Aorta (tissue), 5 donors: ENCODE measurements around the gene DUSP2. TPM values are rescaled to one million over a fixed set of nuclear protein-coding genes. Genes with fewer than 3 reads are reported as not detected.

ENCODE experiments used
- ATAC-seq: fragments of 200-7000 bp; cut with Tn5 transposase; one replicate; pipeline ENCODE4 v1.9.1; 2022; ENCODE audit warnings: moderate library complexity; ENCODE audit not compliant: low FRiP score
- DNase-seq, 2 donors: peaks; one replicate each; pipeline ENCODE4 v3.0.0-alpha.2; 2020
- H3K27ac ChIP-seq, 2 donors: one replicate each; pipeline ENCODE4 v1.5.1; 2013; ENCODE audit warnings: low read length in 2 of 2, mild to moderate bottlenecking in 2 of 2, moderate library complexity in 2 of 2, control low read depth in 1 of 2, inconsistent platforms in 1 of 2, low read depth in 1 of 2
- H3K27me3 ChIP-seq, 2 donors: one replicate each; pipeline ENCODE4 v1.6.1; 2013; ENCODE audit warnings: control low read depth in 1 of 2, low read length in 1 of 2, mild to moderate bottlenecking in 1 of 2, moderate library complexity in 1 of 2; ENCODE audit not compliant: insufficient read depth in 2 of 2, control insufficient read depth in 1 of 2
- H3K36me3 ChIP-seq, 2 donors: one replicate each; pipeline ENCODE4 v1.6.1; 2013; ENCODE audit warnings: control low read depth in 1 of 2, low read length in 1 of 2, mild to moderate bottlenecking in 1 of 2; ENCODE audit not compliant: insufficient read depth in 2 of 2, control insufficient read depth in 1 of 2
- H3K4me1 ChIP-seq, 2 donors: one replicate each; pipeline ENCODE4 v1.6.1; 2013; ENCODE audit warnings: low read length in 2 of 2, control low read depth in 1 of 2, mild to moderate bottlenecking in 1 of 2, moderate library complexity in 1 of 2; ENCODE audit not compliant: insufficient read depth in 2 of 2, control insufficient read depth in 1 of 2
- H3K4me3 ChIP-seq, 2 donors: one replicate each; pipeline ENCODE4 v1.5.1; 2013; ENCODE audit warnings: low read length in 2 of 2, control low read depth in 1 of 2, mild to moderate bottlenecking in 1 of 2
- H3K9me3 ChIP-seq: one replicate; pipeline ENCODE4 v1.6.1; 2013; ENCODE audit warnings: mild to moderate bottlenecking, low read length; ENCODE audit not compliant: control insufficient read depth
- WGBS, 2 donors: extraction: QIAGEN DNeasy Blood & Tissue Kit; methylation state at CpG; one replicate each; pipeline ENCODE4 v1.1.7; 2013; 5-methylcytosine and 5-hydroxymethylcytosine counted together
- intact Hi-C, 2 donors: fragments of 100-400 bp; cut with DNase I; formaldehyde crosslinking; loops; one replicate each; pipeline versions ENCODE4 v1.14.2 to v1.15.0; 2022
- polyA plus RNA-seq, 2 donors: library from polyadenylated mRNA; stranded (reverse); fragments of 200-250 nt; gene quantifications; one replicate each; pipeline ENCODE4 v1.2.3, GENCODE V29; 2013
- total RNA-seq, 2 donors: library from RNA; stranded (reverse); fragmentation: NEBNext Ultra II Directional; extraction: Animal tissue kit (Norgen Biotek cat#: 25700); gene quantifications; one replicate each; pipeline ENCODE4 v1.2.1, GENCODE V29; 2021
- donor health status: healthy with polysubstance abuse.
- donor health status: Bipolar disorder and iron deficiency.
- donor health status: DM: no; HTN: no; CAD: no.
- donor health status: DM: no; HTN: no; CAD: no.
- donor health status: DM: yes; HTN: yes; CAD: no.

Gene DUSP2
- total and polyA plus RNA-seq, 4 donors: 1.2 to 7.5 (median 3.8) TPM

GRCh38 chr2:96131813-96132745 lies 13.2 kb downstream of the DUSP2 start:
- Histone ChIP-seq H3K9me3 (no peaks in the 10 kb centered on the region), H3K4me3 (no peak overlapping the region), H3K27me3 (no peaks in the 10 kb centered on the region), H3K36me3 (no peaks in the 10 kb centered on the region), H3K4me1 (no peaks in the 10 kb centered on the region), H3K27ac (no peak overlapping the region)
- intact Hi-C loops: loop anchor here in 1 of 2 donors (10.0 kb wide), 1 partner anchor 373 kb away; the partner anchor contains the start of gene NEURL3
- no peak for DNase-seq
- 92 to 93% methylated on average over 26 of the region's 26 CpGs for WGBS, 2 donors
- no peak for ATAC-seq

- Histone ChIP-seq H3K9me3 (no peaks in the 10 kb centered on the region), H3K27me3 (no peaks in the 10 kb centered on the region), H3K4me3 (no peak overlapping the region), H3K36me3 (no peaks in the 10 kb centered on the region), H3K4me1 (no peaks in the 10 kb centered on the region), H3K27ac (no peak overlapping the region)
- ATAC-seq: no peak
- intact Hi-C loops: loop anchor here in 1 of 2 donors (10.0 kb wide), 1 partner anchor 374 kb away; the partner anchor contains the start of gene NEURL3
- WGBS, 2 donors: 86 to 90% methylated on average over 10 of the region's 10 CpGs
- DNase-seq: no peak
Observed at GRCh38 chr2:96131152-96131812, 14.0 kb downstream of the DUSP2 start.

GRCh38 chr2:96130483-96130882 lies 14.8 kb downstream of the DUSP2 start:
- no peaks in the 10 kb centered on the region for H3K36me3 ChIP-seq
- intact Hi-C loops: loop anchor here in 1 of 2 donors (10.0 kb wide), 1 partner anchor 374 kb away; the partner anchor contains the start of gene NEURL3
- no peak overlapping the region for H3K4me3 ChIP-seq
- 95 to 98% methylated on average over 4 of the region's 4 CpGs for WGBS, 2 donors
- no peaks in the 10 kb centered on the region for H3K4me1 ChIP-seq
- no peak for DNase-seq
- ATAC-seq: no peak
- H3K27ac ChIP-seq: no peak overlapping the region
- H3K9me3 ChIP-seq: no peaks in the 10 kb centered on the region
- no peaks in the 10 kb centered on the region for H3K27me3 ChIP-seq

GRCh38 chr2:96129528-96130120 lies 15.6 kb downstream of the DUSP2 start:
- H3K27ac ChIP-seq: no peak overlapping the region
- no peaks in the 10 kb centered on the region for H3K9me3 ChIP-seq
- WGBS, 2 donors: 86 to 87% methylated on average over 16 of the region's 16 CpGs
- no peaks in the 10 kb centered on the region for H3K27me3 ChIP-seq
- no peaks in the 10 kb centered on the region for H3K36me3 ChIP-seq
- intact Hi-C loops: loop anchor here in 1 of 2 donors (10.0 kb wide), 1 partner anchor 375 kb away; the partner anchor contains the start of gene NEURL3
- H3K4me1 ChIP-seq: no peaks in the 10 kb centered on the region
- ATAC-seq: no peak
- no peak for DNase-seq
- no peak overlapping the region for H3K4me3 ChIP-seq

- H3K27ac ChIP-seq: no peak overlapping the region
- H3K27me3 ChIP-seq: no peaks in the 10 kb centered on the region
- no peak overlapping the region for H3K4me3 ChIP-seq
- DNase-seq (no peak), ATAC-seq (no peak)
- 87 to 91% methylated on average over 6 of the region's 6 CpGs for WGBS, 2 donors
- intact Hi-C loops: no loop called here
- no peaks in the 10 kb centered on the region for H3K4me1 ChIP-seq
- H3K9me3 ChIP-seq: no peaks in the 10 kb centered on the region
- no peaks in the 10 kb centered on the region for H3K36me3 ChIP-seq
Observed at GRCh38 chr2:96128456-96128855, 16.8 kb downstream of the DUSP2 start.

- Histone ChIP-seq H3K9me3 (no peaks in the 10 kb centered on the region), H3K27me3 (no peaks in the 10 kb centered on the region), H3K4me1 (no peaks in the 10 kb centered on the region), H3K27ac (no peak overlapping the region), H3K36me3 (no peaks in the 10 kb centered on the region), H3K4me3 (no peak overlapping the region)
- 94 to 95% methylated on average over 14 of the region's 14 CpGs for WGBS, 2 donors
- intact Hi-C loops: no loop called here
- no peak for ATAC-seq
- DNase-seq: no peak
Observed at GRCh38 chr2:96124406-96125265, 20.6 kb downstream of the DUSP2 start.

- DNase-seq: no peak
- no peaks in the 10 kb centered on the region for H3K4me1 ChIP-seq
- no peak overlapping the region for H3K27ac ChIP-seq
- H3K4me3 ChIP-seq: no peak overlapping the region
- intact Hi-C loops: no loop called here
- ATAC-seq: no peak
- H3K9me3 ChIP-seq: no peaks in the 10 kb centered on the region
- H3K36me3 ChIP-seq: no peaks in the 10 kb centered on the region
- 94% methylated on average over 11 of the region's 11 CpGs for WGBS, 2 donors
- H3K27me3 ChIP-seq: no peaks in the 10 kb centered on the region
Observed at GRCh38 chr2:96123936-96124335, 21.3 kb downstream of the DUSP2 start.

GRCh38 chr2:96123290-96123689 lies 21.9 kb downstream of the DUSP2 start:
- Histone ChIP-seq H3K4me1 (no peaks in the 10 kb centered on the region), H3K36me3 (no peaks in the 10 kb centered on the region), H3K4me3 (no peak overlapping the region), H3K27ac (no peak overlapping the region), H3K27me3 (no peaks in the 10 kb centered on the region), H3K9me3 (no peaks in the 10 kb centered on the region)
- ATAC-seq (no peak), DNase-seq (no peak)
- intact Hi-C loops: no loop called here
- WGBS, 2 donors: 90 to 100% methylated on average over 1 of the region's 1 CpG
